Measurements from ENCODE around the gene LIPI. TPM values are rescaled to one million over a fixed set of nuclear protein-coding genes. Genes with fewer than 3 reads are reported as not detected.

The LIPI gene
- polyA plus RNA-seq, 1 of the 3 experiments (the other 2 are of a cell fraction) = not detected

DNA sequence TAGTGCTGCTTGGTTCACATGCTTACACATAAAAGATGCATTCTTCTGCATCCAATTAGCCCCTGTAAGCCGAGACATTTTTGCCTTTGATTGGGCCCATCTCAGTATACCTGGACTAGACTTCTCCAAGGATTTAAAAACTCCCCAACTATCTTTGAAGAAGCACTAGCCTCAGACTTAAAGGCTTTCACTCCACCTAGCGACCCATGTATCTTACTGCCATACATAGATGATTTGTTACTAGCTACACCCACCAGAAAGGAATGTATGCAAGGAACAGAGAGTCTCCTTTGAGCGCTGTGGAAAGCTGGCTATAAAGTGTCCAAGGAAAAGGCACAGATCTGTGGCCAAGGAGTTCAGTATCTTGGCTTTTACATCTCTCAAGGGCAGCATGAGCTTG lies 91.7 kb downstream of the LIPI start:
- H3F3A ChIP-seq (replicated peaks; ENCODE audit: insufficient read depth) = no peaks in the 10 kb centered on the region
- H4K20me1 ChIP-seq (ENCODE audit: insufficient read depth) = no peaks in the 10 kb centered on the region
- no peak overlapping the region for H3K27ac ChIP-seq (ENCODE audit: low read depth in 2 of 2, low read length in 1 of 2)
- H3K4me2 ChIP-seq = no peak overlapping the region
- no peaks in the 10 kb centered on the region for H3K36me3 ChIP-seq (replicated peaks in 1 of 2; ENCODE audit: control insufficient read depth in 1 of 2, insufficient read depth in 2 of 2, low read length in 1 of 2)
- CTCF ChIA-PET = interaction anchor here (1.4 to 2.4 kb wide), 6 partner anchors 9 to 74 kb away, joined by 3 to 11 read pairs (median 6); no protein-coding TSS in a partner anchor
- no peak overlapping the region for H2AFZ ChIP-seq (ENCODE audit: low read depth)
- H3K79me2 ChIP-seq (ENCODE audit: insufficient read depth) = no peaks in the 10 kb centered on the region
- 48% methylated on average over 3 of the region's 3 CpGs for WGBS (ENCODE audit: low lambda C conversion rate)
- H3K9ac ChIP-seq = no peak overlapping the region
- no peaks in the 10 kb centered on the region for H3K9me3 ChIP-seq
- TF ChIP-seq, protein P1, sequence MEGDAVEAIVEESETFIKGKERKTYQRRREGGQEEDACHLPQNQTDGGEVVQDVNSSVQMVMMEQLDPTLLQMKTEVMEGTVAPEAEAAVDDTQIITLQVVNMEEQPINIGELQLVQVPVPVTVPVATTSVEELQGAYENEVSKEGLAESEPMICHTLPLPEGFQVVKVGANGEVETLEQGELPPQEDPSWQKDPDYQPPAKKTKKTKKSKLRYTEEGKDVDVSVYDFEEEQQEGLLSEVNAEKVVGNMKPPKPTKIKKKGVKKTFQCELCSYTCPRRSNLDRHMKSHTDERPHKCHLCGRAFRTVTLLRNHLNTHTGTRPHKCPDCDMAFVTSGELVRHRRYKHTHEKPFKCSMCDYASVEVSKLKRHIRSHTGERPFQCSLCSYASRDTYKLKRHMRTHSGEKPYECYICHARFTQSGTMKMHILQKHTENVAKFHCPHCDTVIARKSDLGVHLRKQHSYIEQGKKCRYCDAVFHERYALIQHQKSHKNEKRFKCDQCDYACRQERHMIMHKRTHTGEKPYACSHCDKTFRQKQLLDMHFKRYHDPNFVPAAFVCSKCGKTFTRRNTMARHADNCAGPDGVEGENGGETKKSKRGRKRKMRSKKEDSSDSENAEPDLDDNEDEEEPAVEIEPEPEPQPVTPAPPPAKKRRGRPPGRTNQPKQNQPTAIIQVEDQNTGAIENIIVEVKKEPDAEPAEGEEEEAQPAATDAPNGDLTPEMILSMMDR (IDR thresholded peaks at IDR 0.05) = peak; percentile 40
- TF ChIP-seq GABPA (IDR thresholded peaks at IDR 0.05; ENCODE audit: low read depth) (no peak), RAD21 (IDR thresholded peaks at IDR 0.05; ENCODE audit: low read length) (peak; percentile 47)
- no peak overlapping the region for H3K4me3 ChIP-seq (ENCODE audit: low read depth in 2 of 2, low read length in 1 of 2)
- no peaks in the 10 kb centered on the region for H3K4me1 ChIP-seq (ENCODE audit: control insufficient read depth in 1 of 2, insufficient read depth in 2 of 2, low read depth in 1 of 2, low read length in 1 of 2)
- POLR2A ChIA-PET = no interaction called here
- no peaks in the 10 kb centered on the region for H3K9me2 ChIP-seq
- H3K27me3 ChIP-seq (ENCODE audit: insufficient read depth) = no peaks in the 10 kb centered on the region; the same call in 1 of the 2 replicates
- DNase-seq = no peak

DNA sequence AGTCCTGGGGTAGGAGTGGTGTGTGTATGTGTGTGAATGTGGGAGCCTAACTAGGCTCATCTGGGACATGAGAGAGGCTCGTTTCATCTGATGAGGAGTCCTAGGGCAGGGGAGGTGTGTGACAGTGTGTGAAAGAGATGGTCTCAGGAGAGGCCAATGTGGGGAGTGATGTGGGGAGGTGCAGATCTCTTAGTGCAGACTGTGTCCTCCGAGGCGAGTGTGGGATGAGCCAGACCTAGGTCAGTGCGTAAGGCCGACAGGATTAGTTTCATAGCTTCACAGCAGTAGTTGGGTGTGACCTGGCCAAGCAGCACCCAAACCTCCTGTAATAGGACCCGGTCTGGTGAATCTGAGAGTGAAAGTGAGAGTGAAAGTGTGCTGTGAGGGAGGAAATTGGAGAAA lies 94.7 kb downstream of the LIPI start:
- Histone ChIP-seq H3K9ac (no peak overlapping the region), H3K4me3 (ENCODE audit: low read depth in 2 of 2, low read length in 1 of 2) (no peak overlapping the region), H3K27ac (ENCODE audit: low read depth in 2 of 2, low read length in 1 of 2) (no peak overlapping the region), H3K36me3 (replicated peaks in 1 of 2; ENCODE audit: control insufficient read depth in 1 of 2, insufficient read depth in 2 of 2, low read length in 1 of 2) (peaks cover 0 to 4% of the 10 kb centered on the region in 2 experiments), H3K4me2 (no peak overlapping the region), H3K27me3 (ENCODE audit: insufficient read depth) (no peaks in the 10 kb centered on the region; the same call in 1 of the 2 replicates), H3K9me2 (no peaks in the 10 kb centered on the region), H3K79me2 (ENCODE audit: insufficient read depth) (no peaks in the 10 kb centered on the region), H3K4me1 (ENCODE audit: control insufficient read depth in 1 of 2, insufficient read depth in 2 of 2, low read depth in 1 of 2, low read length in 1 of 2) (no peaks in the 10 kb centered on the region), H3F3A (replicated peaks; ENCODE audit: insufficient read depth) (no peaks in the 10 kb centered on the region), H2AFZ (ENCODE audit: low read depth) (no peak overlapping the region), H3K9me3 (no peaks in the 10 kb centered on the region), H4K20me1 (ENCODE audit: insufficient read depth) (no peaks in the 10 kb centered on the region)
- 61% methylated on average over 6 of the region's 6 CpGs for WGBS (ENCODE audit: low lambda C conversion rate)
- TF ChIP-seq NFIC (IDR thresholded peaks at IDR 0.05; ENCODE audit: borderline replicate concordance) (no peak), JUND (IDR thresholded peaks at IDR 0.05) (no peak), TAF1 (IDR thresholded peaks at IDR 0.05; ENCODE audit: borderline replicate concordance, low read depth, low read length) (no peak), GATA2 (CRISPR knock-in tag; IDR thresholded peaks at IDR 0.05) (no peak), RAD21 (IDR thresholded peaks at IDR 0.05; ENCODE audit: low read length) (no peak), FOXM1 (IDR thresholded peaks at IDR 0.05; ENCODE audit: low read depth) (no peak), YY1 (IDR thresholded peaks at IDR 0.05; ENCODE audit: low read depth) (no peak), RXRA (IDR thresholded peaks at IDR 0.05; ENCODE audit: borderline replicate concordance, low read depth) (no peak)
- TF ChIP-seq, protein P2, sequence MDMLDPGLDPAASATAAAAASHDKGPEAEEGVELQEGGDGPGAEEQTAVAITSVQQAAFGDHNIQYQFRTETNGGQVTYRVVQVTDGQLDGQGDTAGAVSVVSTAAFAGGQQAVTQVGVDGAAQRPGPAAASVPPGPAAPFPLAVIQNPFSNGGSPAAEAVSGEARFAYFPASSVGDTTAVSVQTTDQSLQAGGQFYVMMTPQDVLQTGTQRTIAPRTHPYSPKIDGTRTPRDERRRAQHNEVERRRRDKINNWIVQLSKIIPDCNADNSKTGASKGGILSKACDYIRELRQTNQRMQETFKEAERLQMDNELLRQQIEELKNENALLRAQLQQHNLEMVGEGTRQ (IDR thresholded peaks at IDR 0.05; ENCODE audit: borderline replicate concordance, low read depth, low read length) = no peak
- TF ChIP-seq, protein P3, sequence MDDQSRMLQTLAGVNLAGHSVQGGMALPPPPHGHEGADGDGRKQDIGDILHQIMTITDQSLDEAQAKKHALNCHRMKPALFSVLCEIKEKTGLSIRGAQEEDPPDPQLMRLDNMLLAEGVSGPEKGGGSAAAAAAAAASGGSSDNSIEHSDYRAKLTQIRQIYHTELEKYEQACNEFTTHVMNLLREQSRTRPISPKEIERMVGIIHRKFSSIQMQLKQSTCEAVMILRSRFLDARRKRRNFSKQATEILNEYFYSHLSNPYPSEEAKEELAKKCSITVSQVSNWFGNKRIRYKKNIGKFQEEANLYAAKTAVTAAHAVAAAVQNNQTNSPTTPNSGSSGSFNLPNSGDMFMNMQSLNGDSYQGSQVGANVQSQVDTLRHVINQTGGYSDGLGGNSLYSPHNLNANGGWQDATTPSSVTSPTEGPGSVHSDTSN (IDR thresholded peaks at IDR 0.05) = no peak
- DNase-seq = no peak
- CTCF ChIA-PET = no interaction called here
- POLR2A ChIA-PET = no interaction called here

All from SK-N-SH (cell line).